Epithelial cell of proximal tubule (primary cell): ENCODE data around the gene FASN. TPM values are rescaled to one million over a fixed set of nuclear protein-coding genes. Genes with fewer than 3 reads are reported as not detected.

ENCODE experiments used
- DNase-seq: peaks from one replicate; pipeline ENCODE4 v3.0.0-alpha.2; 2011; ENCODE audit warnings: low read depth
- H3K4me3 ChIP-seq: 2 replicates; pipeline ENCODE4 v1.5.1; 2011; ENCODE audit warnings: low read depth, mild to moderate bottlenecking, low read length
- CTCF ChIP-seq: conservative IDR thresholded peaks from 2 replicates; pipeline ENCODE4 v1.5.1; 2012; ENCODE audit warnings: low read depth, mild to moderate bottlenecking, low read length
- total RNA-seq: library from RNA; depleted of rRNA; stranded (reverse); fragments of >200 nt; gene quantifications from 2 replicates; pipeline ENCODE4 v1.2.3, GENCODE V29; 2015

Gene FASN
- total RNA-seq, 1 donor from 2014 or later: 94.7 TPM

GRCh38 chr17:82065193-82065637, 32.8 kb downstream of the FASN start:
- TF ChIP-seq CTCF: no peak
- peak overlapping the region; percentile 91 for H3K4me3 ChIP-seq
- DNase-seq: no peak

GRCh38 chr17:82064433-82065192, 33.4 kb downstream of the FASN start:
- peak overlapping the region; percentile 91 for H3K4me3 ChIP-seq
- TF ChIP-seq CTCF: no peak
- no peak for DNase-seq

- no peak for DNase-seq
- H3K4me3 ChIP-seq: peak overlapping the region; percentile 91
- TF ChIP-seq CTCF: no peak
These were observed 34.3 kb downstream of the FASN start for GRCh38 chr17:82063424-82064415.

GRCh38 chr17:82062984-82063368, 35.1 kb downstream of the FASN start:
- no peak for DNase-seq
- H3K4me3 ChIP-seq: no peak overlapping the region
- no peak for TF ChIP-seq CTCF

- no peak overlapping the region for H3K4me3 ChIP-seq
- peak; percentile 3 for TF ChIP-seq CTCF
- no peak for DNase-seq
These were observed 35.7 kb downstream of the FASN start for GRCh38 chr17:82062076-82062983.
